GM12878 (cell line): Measurements from ENCODE around the gene PTPRN2. TPM values are rescaled to one million over a fixed set of nuclear protein-coding genes. Genes with fewer than 3 reads are reported as not detected.

Experiments used
- ATAC-seq: fragments of 200-7000 bp; cut with Tn5 transposase; 3 replicates; pipeline ENCODE4 v1.9.1; 2020; ENCODE audit warnings: mild to moderate bottlenecking, moderate library complexity
- BruUV-seq: library from RNA; stranded (reverse); fragments of 400-500 nt; replicated peaks from 2 replicates; lab custom pipeline; 2021; lab: Mats Ljungman, UMichigan
- CTCF ChIA-PET: fragments of 300-600 bp; sonication (Branson Sonifier 250); formaldehyde crosslinking; extraction: SDS; loops from one replicate; lab custom pipeline; 2021; ENCODE audit warnings: inconsistent platforms; lab: Yijun Ruan, JAX
- POLR2A ChIA-PET: fragments of 350-600 bp; formaldehyde crosslinking; extraction: SDS; loops from one replicate; lab custom pipeline; 2021; ENCODE audit warnings: inconsistent platforms; lab: Charles Lee
- RAD21 ChIA-PET: fragments of 300-600 bp; sonication (Branson Sonifier 250); formaldehyde crosslinking; loops from one replicate; lab custom pipeline; 2023; ENCODE audit warnings: antibody characterized with exemption; ENCODE audit not compliant: unreplicated experiment; lab: Charles Lee
- SMC1A ChIA-PET: fragments of 300-600 bp; sonication (Branson Sonifier 250); formaldehyde crosslinking; loops from one replicate; lab custom pipeline; 2023; ENCODE audit not compliant: unreplicated experiment, uncharacterized antibody; lab: Charles Lee
- DNase-seq: peaks from one replicate; pipeline ENCODE4 v3.0.0-alpha.2; 2011; ENCODE audit warnings: low read depth, low spot score
- FAIRE-seq: peaks from 3 replicates; lab custom pipeline; 2011; peaks lifted over from hg19 to GRCh38; lab: Jason Lieb, UNC
- H2AFZ ChIP-seq: 2 replicates; pipeline ENCODE4 v1.6.0; 2011; ENCODE audit warnings: low read depth, low read length, control low read depth; ENCODE audit not compliant: control insufficient read depth
- H3K27ac ChIP-seq: 2 replicates; pipeline ENCODE4 v1.5.1; 2011; ENCODE audit warnings: control low read depth; ENCODE audit not compliant: control insufficient read depth, insufficient read depth
- H3K27me3 ChIP-seq, 2 experiments: replicated peaks in 1 of 2; 2 replicates each; pipeline versions ENCODE4 v1.6.0 to v1.6.1; 2011; ENCODE audit warnings: low read length in 1 of 2; ENCODE audit not compliant: control insufficient read depth in 2 of 2, insufficient read depth in 2 of 2
- H3K36me3 ChIP-seq, 2 experiments: 2 replicates each; pipeline ENCODE4 v1.5.1; 2011; ENCODE audit warnings: low read length in 1 of 2; ENCODE audit not compliant: control insufficient read depth in 2 of 2, insufficient read depth in 2 of 2
- H3K4me1 ChIP-seq: 2 replicates; pipeline ENCODE4 v1.6.1; 2011; ENCODE audit warnings: mild to moderate bottlenecking, low read length, moderate library complexity, mixed read lengths; ENCODE audit not compliant: control insufficient read depth, insufficient read depth
- H3K4me2 ChIP-seq: 2 replicates; pipeline ENCODE4 v1.6.0; 2011; ENCODE audit warnings: control low read depth; ENCODE audit not compliant: control insufficient read depth, insufficient read depth
- H3K4me3 ChIP-seq: fragments of 200-600 bp; sonication (generic); 2 replicates; pipeline ENCODE4 v1.5.1; 2016
- H3K79me2 ChIP-seq: 2 replicates; pipeline ENCODE4 v1.6.0; 2011; ENCODE audit warnings: low read length; ENCODE audit not compliant: control insufficient read depth, insufficient read depth
- H3K9ac ChIP-seq: 2 replicates; pipeline ENCODE4 v1.8.0; 2011; ENCODE audit warnings: low read length, control low read depth, mixed read lengths; ENCODE audit not compliant: control insufficient read depth, insufficient read depth
- H3K9me3 ChIP-seq: replicated peaks from 3 replicates; pipeline ENCODE4 v1.5.1; 2011; ENCODE audit warnings: mild to moderate bottlenecking, low read length; ENCODE audit not compliant: control insufficient read depth, insufficient read depth
- H4K20me1 ChIP-seq: 2 replicates; pipeline ENCODE4 v1.6.0; 2011; ENCODE audit not compliant: control insufficient read depth, insufficient read depth
- ATF2 ChIP-seq: IDR thresholded peaks from 2 replicates; pipeline ENCODE4 v1.6.1; 2012; ENCODE audit warnings: low read length, inconsistent platforms
- BACH1 ChIP-seq: fragments of 450-650 bp; IDR thresholded peaks from 2 replicates; pipeline ENCODE4 v1.6.1; 2017; ENCODE audit warnings: mild to moderate bottlenecking, borderline replicate concordance
- CHD1 ChIP-seq: IDR thresholded peaks from 2 replicates; pipeline ENCODE4 v1.6.1; 2012; ENCODE audit warnings: low read depth, low read length, improper control_type of control experiment
- DPF2 ChIP-seq: fragments of 450-650 bp; IDR thresholded peaks from 2 replicates; pipeline ENCODE4 v1.6.1; 2017; ENCODE audit warnings: mild to moderate bottlenecking
- EGR1 ChIP-seq, 2 experiments: IDR thresholded peaks; 1 replicate in 1 of 2; 2 replicates in 1 of 2; pipeline ENCODE4 v1.6.1; 2011 to 2012; ENCODE audit warnings: low read depth in 2 of 2, low read length in 2 of 2, borderline replicate concordance in 1 of 2, mild to moderate bottlenecking in 1 of 2, moderate library complexity in 1 of 2
- HCFC1 ChIP-seq: fragments of 150-350 bp; IDR thresholded peaks from 2 replicates; pipeline ENCODE4 v1.6.1; 2014; ENCODE audit warnings: low read length
- IKZF2 ChIP-seq, 2 experiments: fragments of 450-650 bp; IDR thresholded peaks; 2 replicates each; pipeline ENCODE4 v1.6.1; 2017; ENCODE audit warnings: mild to moderate bottlenecking in 2 of 2, moderate library complexity in 2 of 2
- IRF4 ChIP-seq: IDR thresholded peaks from 2 replicates; pipeline ENCODE4 v1.6.1; 2011; ENCODE audit warnings: low read depth, low read length
- PRDM15 ChIP-seq: fragments of 450-650 bp; formaldehyde crosslinking; IDR thresholded peaks from 2 replicates; pipeline ENCODE4 v1.4.0; 2020; ENCODE audit warnings: mild to moderate bottlenecking, moderate library complexity
- SREBF2 ChIP-seq: IDR thresholded peaks from 2 replicates; pipeline ENCODE4 v1.6.1; 2012; ENCODE audit warnings: mild to moderate bottlenecking, low read length
- YY1 ChIP-seq: IDR thresholded peaks from 2 replicates; pipeline ENCODE4 v1.6.1; 2011; ENCODE audit warnings: low read depth, mild to moderate bottlenecking, low read length
- WGBS: methylation state at CpG from one replicate; pipeline ENCODE4 v1.1.6; 2016; ENCODE audit warnings: low lambda C conversion rate; ENCODE audit not compliant: insufficient replicate concordance, insufficient coverage; ENCODE audit errors: missing lambda C conversion rate; 5-methylcytosine and 5-hydroxymethylcytosine counted together
- in situ Hi-C: fragments of 300-500 bp; cut with MboI; formaldehyde crosslinking; loops from 9 replicates; pipeline ENCODE4 v1.14.3; 2018; ENCODE audit warnings: mixed read lengths
- intact Hi-C: fragments of 100-400 bp; cut with micrococcal nuclease; formaldehyde crosslinking; loops from one replicate; pipeline ENCODE4 v1.14.2; 2022; ENCODE audit not compliant: unreplicated experiment
- polyA plus RNA-seq, 11 experiments: library from polyadenylated mRNA; depleted of rRNA in 4 of 11; unstranded in 6 of 11; stranded (reverse) in 5 of 11; fragments of >200 nt; fragmentation: Nextera tagmentation in 4 of 11; fragmentation: Illumina TruSeq in 1 of 11; extraction: Ambion mirVana in 4 of 11; extraction: Trizol in 1 of 11; gene quantifications; 1 replicate in 1 of 11; 2 replicates in 10 of 11; pipeline versions ENCODE4 v1.2.1 to v1.2.3, GENCODE V29; 2011 to 2016; ENCODE audit warnings: inconsistent platforms in 2 of 11, missing spikeins in 2 of 11, low read depth in 1 of 11
- total RNA-seq, 4 experiments: library from RNA; depleted of rRNA in 3 of 4; stranded (reverse); fragments of >200 nt in 3 of 4; fragmentation: Illumina TruSeq in 1 of 4; extraction: Trizol in 1 of 4; gene quantifications; 2 replicates each; pipeline versions ENCODE4 v1.2.1 to v1.2.3, GENCODE V29; 2013 to 2021

PTPRN2 gene
- total and polyA plus RNA-seq, 10 of the 15 experiments (the other 5 are each of a cell fraction or from before 2014, with no cell fraction given), result 5.4 TPM; not detected in 9

- DNase-seq (no peak), ATAC-seq (no peak), FAIRE-seq (no peak)
- no TSS peak for BruUV-seq
- Histone ChIP-seq H3K27me3 (no peaks in the 10 kb centered on the region), H4K20me1 (no peaks in the 10 kb centered on the region), H3K27ac (no peak overlapping the region), H3K4me1 (no peaks in the 10 kb centered on the region), H3K36me3 (no peaks in the 10 kb centered on the region), H3K4me2 (no peak overlapping the region), H2AFZ (no peak overlapping the region), H3K4me3 (no peak overlapping the region), H3K9me3 (no peaks in the 10 kb centered on the region; the same call in 2 of the 3 replicates), H3K9ac (no peak overlapping the region), H3K79me2 (no peaks in the 10 kb centered on the region)
- WGBS, result 74% methylated on average over 10 of the region's 12 CpGs
- SMC1A ChIA-PET, result no interaction called here
- in situ Hi-C loops (no loop called here), intact Hi-C loops (no loop called here)
- CTCF ChIA-PET, result no interaction called here
- TF ChIP-seq EGR1 (IDR thresholded peaks at IDR 0.05; ENCODE audit: borderline replicate concordance in 1 of 2, low read depth in 2 of 2, low read length in 2 of 2), result no peak
- TF ChIP-seq DPF2, result no peak
- no peak for TF ChIP-seq ATF2
- TF ChIP-seq CHD1, result no peak
- POLR2A ChIA-PET, result no interaction called here
- RAD21 ChIA-PET, result no interaction called here
Measured at GRCh38 chr7:158539711-158540146, 47.9 kb downstream of the PTPRN2 start.

GRCh38 chr7:158538156-158538946, 49.3 kb downstream of the PTPRN2 start:
- ATAC-seq, result no peak
- RAD21 ChIA-PET, result no interaction called here
- POLR2A ChIA-PET, result interaction anchor here (0.8 kb wide), 1 partner anchor 77 kb away, joined by 3 read pairs; no protein-coding TSS in a partner anchor
- TF ChIP-seq HCFC1 (no peak), PRDM15 (CRISPR knock-in tag) (no peak), SREBF2 (no peak), BACH1 (no peak), IRF4 (no peak), IKZF2 (IDR thresholded peaks at IDR 0.05) (no peak), YY1 (no peak)

More at GRCh38 chr7:158538156-158538946, 49.3 kb downstream of the PTPRN2 start:
- Histone ChIP-seq H3K27ac (no peak overlapping the region), H3K4me1 (no peaks in the 10 kb centered on the region), H3K9ac (no peak overlapping the region), H3K4me3 (no peak overlapping the region), H3K79me2 (no peaks in the 10 kb centered on the region), H3K36me3 (no peaks in the 10 kb centered on the region), H4K20me1 (no peaks in the 10 kb centered on the region), H3K9me3 (no peaks in the 10 kb centered on the region; the same call in 2 of the 3 replicates), H3K27me3 (no peaks in the 10 kb centered on the region), H3K4me2 (no peak overlapping the region), H2AFZ (no peak overlapping the region)
- in situ Hi-C loops (no loop called here), intact Hi-C loops (no loop called here)
- 46% methylated on average over 34 of the region's 36 CpGs for WGBS
- CTCF ChIA-PET, result no interaction called here
- no TSS peak for BruUV-seq
- FAIRE-seq (no peak), DNase-seq (no peak)
- SMC1A ChIA-PET, result no interaction called here
